GM06990 (cell line): ENCODE results near the gene PDS5B.

Experiments
- DNase-seq: peaks from one replicate; pipeline ENCODE4 v3.0.0-alpha.2; 2011; ENCODE audit not compliant: insufficient read length; ENCODE audit errors: extremely low read depth
- H3K27me3 ChIP-seq: replicated peaks from 2 replicates; pipeline ENCODE4 v1.6.0; 2011; ENCODE audit warnings: low read length; ENCODE audit not compliant: control insufficient read depth, insufficient read depth
- H3K36me3 ChIP-seq: 2 replicates; pipeline ENCODE4 v1.5.1; 2011; ENCODE audit warnings: low read length; ENCODE audit not compliant: control insufficient read depth, insufficient read depth
- H3K4me3 ChIP-seq: replicated peaks from 2 replicates; pipeline ENCODE4 v1.5.1; 2011; ENCODE audit warnings: low read depth, mild to moderate bottlenecking, control low read depth, low read length
- CTCF ChIP-seq: IDR thresholded peaks from 2 replicates; pipeline ENCODE4 v1.5.1; 2011; ENCODE audit warnings: low read length, control low read depth, mild to moderate bottlenecking, inconsistent platforms; ENCODE audit not compliant: insufficient read depth, poor library complexity, severe bottlenecking

Gene PDS5B

DNA sequence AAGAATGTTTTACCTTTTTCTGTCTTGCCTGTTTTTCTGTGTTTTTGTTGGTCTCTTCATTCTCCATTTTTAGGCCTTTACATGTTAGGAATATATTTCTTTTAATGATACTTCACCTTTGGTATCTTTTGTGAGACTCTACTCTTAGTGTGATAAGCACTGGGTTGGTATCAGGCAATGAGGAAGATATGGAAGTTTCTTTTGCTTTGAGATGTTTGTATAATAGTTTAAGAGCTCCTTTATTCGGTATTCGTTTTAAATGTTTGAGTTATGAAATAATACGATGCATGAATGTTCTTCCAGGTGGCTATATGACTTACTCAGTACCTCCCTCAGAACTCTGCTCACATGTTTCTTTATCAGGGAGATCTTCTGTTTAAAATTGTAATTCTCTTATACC lies 144.8 kb downstream of the PDS5B start:
- Histone ChIP-seq H3K4me3 (no peak overlapping the region), H3K27me3 (no peaks in the 10 kb centered on the region), H3K36me3 (no peaks in the 10 kb centered on the region)
- no peak for DNase-seq
- no peak for TF ChIP-seq CTCF

DNA sequence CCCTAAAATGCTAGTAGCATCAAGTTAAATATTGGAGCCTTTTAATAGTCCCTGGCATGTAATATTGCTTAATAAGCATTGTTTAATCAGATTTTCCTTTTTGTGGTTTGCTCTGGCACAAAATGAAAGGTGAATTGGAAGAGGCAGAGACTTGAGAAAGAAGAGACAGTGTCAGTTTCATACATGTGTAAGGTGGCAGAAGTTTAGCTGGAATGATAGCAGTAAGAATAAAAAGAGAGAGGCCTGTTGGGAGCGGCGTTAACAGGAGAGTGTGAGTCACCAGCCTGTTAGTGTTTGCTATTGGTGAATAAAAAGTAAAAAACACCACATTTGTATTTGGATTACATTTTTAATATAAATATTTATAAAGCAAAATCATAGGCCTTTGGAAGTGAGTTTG lies 145.3 kb downstream of the PDS5B start:
- no peak for TF ChIP-seq CTCF
- no peaks in the 10 kb centered on the region for H3K27me3 ChIP-seq
- no peak for DNase-seq
- H3K36me3 ChIP-seq, result no peaks in the 10 kb centered on the region
- H3K4me3 ChIP-seq, result no peak overlapping the region

- Histone ChIP-seq H3K4me3 (no peak overlapping the region), H3K36me3 (no peaks in the 10 kb centered on the region), H3K27me3 (no peaks in the 10 kb centered on the region)
- no peak for TF ChIP-seq CTCF
- DNase-seq, result no peak
Observed at GRCh38 chr13:32733690-32734089, 147.4 kb downstream of the PDS5B start.

GRCh38 chr13:32734511-32734910 lies 148.3 kb downstream of the PDS5B start:
- Histone ChIP-seq H3K36me3 (no peaks in the 10 kb centered on the region), H3K4me3 (no peak overlapping the region), H3K27me3 (no peaks in the 10 kb centered on the region)
- TF ChIP-seq CTCF, result no peak
- DNase-seq, result no peak

GRCh38 chr13:32735859-32736258 lies 149.6 kb downstream of the PDS5B start:
- no peak for TF ChIP-seq CTCF
- no peaks in the 10 kb centered on the region for H3K27me3 ChIP-seq
- no peaks in the 10 kb centered on the region; the same call in 1 of the 2 replicates for H3K36me3 ChIP-seq
- H3K4me3 ChIP-seq, result no peak overlapping the region
- no peak for DNase-seq

GRCh38 chr13:32736648-32737047 lies 150.4 kb downstream of the PDS5B start:
- Histone ChIP-seq H3K4me3 (peak overlapping the region; percentile 61; the same call in 1 of the 2 replicates), H3K27me3 (no peaks in the 10 kb centered on the region), H3K36me3 (no peaks in the 10 kb centered on the region; the same call in 1 of the 2 replicates)
- no peak for TF ChIP-seq CTCF
- DNase-seq, result no peak
